Measurements from ENCODE around the gene ACRBP.

ACRBP gene

DNA sequence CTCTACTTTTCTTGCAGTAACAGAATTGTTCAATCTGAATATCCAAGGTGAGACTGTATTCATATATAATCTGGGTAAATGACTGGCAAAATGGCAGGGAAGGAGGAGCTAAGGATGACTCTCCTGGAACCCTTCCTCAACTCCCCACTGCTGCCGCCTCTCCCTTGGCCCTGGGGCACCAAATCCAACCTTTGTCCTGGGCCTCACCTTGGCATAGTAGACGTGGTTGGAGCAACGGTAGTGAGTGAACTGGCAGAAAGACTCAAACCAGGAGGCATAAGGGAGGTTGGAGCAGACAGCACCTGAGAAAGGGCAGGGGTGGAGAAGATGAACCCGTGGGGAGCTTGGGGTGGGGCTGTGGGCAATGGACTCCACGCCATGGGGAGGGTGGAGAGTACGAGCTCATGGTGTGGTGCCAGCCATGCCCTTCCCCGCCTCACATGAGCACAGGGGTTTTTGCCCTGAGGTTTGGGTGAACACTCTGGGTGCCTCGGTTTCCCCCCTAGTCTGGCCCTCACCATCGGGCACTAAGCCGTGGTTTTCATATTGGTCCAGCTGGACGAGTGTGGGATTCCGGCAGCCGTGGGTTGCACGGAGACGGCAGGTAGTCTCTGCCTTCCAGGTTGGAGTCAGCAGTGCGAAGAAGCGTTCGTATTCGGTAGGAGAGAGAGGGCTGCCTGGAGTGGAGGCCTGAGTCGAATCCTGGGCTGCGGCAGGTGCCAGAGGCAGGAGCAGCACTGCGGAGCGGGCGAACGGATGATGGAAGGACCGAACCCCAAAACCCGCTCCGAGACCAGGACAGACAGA, 753 bp downstream of the ACRBP start:
- no peak for DNase-seq

DNA sequence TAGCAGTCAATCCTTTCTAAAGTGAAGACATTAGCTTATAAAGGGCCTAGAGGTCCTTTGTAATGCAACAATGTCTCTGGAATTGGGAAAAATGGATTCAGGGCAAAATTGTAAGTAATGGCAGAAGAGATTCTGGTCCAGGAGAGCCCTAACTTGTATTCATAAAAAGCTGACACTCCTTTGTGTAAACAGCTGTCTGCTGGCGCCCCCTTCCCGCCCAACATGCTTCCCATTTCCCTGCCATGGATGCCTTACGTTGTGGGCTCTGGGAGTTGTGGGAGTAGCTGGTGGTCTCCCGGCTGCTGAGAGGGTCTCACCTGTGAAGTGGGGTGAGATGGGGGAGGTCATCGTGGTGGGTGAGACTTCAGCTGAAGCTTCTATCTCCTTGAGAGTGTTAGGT, 2.3 kb downstream of the ACRBP start:
- no peak for DNase-seq

DNA sequence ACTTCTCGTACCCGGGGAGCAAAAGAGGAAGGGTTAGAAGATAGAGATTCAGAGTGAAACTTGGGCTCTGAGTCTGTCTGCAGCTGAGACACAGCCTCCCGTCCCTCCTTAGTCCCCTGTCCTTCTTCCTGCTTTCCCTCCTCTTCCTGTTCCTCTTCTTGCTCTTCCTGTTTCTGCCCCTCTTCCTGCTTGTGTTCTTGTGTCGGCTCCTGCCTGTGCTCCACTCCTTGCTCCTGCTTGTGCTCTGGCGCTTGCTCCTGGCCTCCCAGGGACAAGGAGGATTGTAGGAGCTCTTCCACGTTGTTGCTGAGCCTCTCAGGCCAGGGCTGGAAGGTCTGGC, 3.0 kb downstream of the ACRBP start:
- DNase-seq = no peak

DNA sequence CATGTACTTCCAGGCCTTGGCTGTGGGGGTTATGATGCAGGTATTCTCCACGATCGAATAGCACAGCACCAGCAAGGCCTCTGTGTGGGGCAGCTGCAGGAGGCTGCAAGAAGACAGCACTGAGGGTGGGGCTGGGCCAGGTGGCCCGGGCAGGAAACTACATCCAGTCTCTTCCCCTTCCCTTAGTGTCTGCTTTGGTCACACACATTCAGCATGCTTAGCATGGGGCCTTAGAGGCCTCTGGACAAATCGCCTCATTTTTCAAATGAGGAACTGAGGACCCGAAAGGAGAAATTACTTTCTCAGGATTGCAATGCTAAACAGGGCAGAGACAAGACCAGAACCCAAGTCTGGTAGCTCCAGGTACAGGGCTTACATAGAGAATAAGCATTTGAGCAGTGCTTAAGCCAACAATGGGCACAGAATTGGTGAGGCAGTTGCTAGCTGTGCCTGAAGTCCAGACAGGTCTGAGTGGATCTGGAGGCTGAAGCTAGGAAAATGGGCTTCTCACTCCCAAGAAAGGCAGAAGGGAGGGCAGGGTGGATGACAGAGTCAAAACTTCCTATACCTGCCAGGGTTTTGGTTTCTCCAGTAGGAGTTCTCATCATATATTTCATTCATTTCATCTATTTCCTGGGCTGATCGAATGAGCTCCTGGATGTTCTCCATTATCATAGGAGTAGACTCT, 3.5 kb downstream of the ACRBP start:
- DNase-seq = no peak

DNA sequence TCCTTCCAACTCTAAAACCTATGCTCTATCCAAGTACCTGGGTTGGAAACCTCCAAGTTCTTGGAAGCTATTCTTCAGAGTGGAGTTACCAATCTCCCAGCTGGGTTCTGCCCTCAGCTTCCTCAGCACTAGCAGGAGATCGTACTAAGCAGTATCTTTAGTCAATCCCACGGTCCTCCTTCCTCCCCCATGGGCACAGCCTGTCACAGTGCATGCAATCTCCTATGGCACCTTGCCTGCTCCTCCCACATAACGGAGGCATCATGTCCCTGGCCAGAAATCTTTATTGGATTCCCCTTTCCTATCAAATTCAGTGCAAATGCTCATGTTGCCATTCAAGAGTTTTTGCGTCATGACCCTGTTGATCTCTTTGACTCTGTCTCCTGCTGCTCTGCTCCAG, 6.1 kb downstream of the ACRBP start:
- DNase-seq = no peak

DNA sequence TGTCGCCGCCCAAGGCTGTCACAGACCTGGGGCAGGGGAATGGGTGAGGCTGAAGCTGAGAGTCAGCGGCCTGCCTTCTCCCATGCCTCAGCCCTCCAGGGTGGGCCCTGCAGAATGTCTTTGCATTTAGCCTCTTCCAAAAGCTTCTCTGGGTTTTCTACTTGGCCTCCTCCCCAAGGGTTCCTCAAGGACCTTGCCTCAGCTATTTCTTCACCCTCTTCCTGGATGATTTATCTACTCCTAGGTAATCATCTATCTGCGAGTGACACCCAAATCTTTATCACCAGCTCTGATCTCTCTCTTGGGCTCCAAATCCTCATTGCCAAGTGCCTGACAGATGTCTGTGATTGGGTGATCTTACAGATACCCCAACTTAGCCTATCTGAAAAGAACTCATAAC, 6.7 kb downstream of the ACRBP start:
- DNase-seq = no peak

DNA sequence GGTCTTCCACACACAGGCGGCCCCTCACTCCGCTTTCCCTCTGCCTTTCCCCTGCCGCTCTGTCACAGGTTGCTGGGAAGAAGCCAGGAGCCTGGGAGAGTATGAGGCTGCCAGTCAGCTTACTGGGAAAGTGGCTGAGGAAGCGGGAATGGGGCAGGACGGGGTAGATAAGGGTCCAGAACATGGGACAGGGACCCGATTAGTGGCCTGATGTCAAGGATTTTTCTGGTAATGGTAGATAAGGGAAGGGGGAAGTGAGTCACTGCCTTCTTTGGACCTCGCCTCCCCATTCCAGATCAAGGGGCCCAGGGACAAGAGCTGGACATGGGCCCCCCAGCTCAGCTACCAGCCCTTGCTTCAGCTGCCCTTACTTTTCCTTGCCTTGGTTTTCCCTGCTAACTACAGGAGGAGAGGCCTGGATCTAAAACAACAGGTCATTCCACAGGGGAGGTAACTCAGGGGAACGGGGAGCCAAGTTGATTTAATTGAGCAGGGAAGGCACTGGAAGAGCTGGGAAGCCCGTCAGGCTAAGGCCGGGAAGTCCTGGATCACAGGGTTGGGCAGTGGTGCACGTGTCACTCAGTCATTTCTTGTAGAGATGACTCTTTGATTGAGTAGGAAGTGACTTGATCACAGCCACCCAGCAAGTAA, 8.0 kb downstream of the ACRBP start:
- DNase-seq = no peak

DNA sequence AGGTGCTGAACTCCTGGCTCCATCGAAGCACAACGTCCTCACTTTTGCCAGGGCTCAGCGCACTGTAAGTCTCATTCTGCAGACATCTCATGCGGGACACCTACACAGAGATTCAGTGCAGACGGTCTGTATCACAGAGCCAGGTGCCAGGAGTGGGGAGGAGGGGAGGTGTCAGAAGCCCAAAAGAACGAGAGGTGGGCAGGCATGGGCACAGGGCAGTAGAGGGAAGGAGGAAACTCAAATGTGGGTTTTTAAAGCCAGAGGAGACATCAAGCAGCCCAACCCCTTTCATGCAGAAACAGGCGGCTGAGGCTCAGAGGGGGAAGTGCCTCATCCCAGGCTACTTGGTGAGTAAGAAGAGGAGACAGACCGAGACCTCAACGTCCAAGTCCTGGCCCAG, 8.9 kb downstream of the ACRBP start:
- DNase-seq = no peak

DNA sequence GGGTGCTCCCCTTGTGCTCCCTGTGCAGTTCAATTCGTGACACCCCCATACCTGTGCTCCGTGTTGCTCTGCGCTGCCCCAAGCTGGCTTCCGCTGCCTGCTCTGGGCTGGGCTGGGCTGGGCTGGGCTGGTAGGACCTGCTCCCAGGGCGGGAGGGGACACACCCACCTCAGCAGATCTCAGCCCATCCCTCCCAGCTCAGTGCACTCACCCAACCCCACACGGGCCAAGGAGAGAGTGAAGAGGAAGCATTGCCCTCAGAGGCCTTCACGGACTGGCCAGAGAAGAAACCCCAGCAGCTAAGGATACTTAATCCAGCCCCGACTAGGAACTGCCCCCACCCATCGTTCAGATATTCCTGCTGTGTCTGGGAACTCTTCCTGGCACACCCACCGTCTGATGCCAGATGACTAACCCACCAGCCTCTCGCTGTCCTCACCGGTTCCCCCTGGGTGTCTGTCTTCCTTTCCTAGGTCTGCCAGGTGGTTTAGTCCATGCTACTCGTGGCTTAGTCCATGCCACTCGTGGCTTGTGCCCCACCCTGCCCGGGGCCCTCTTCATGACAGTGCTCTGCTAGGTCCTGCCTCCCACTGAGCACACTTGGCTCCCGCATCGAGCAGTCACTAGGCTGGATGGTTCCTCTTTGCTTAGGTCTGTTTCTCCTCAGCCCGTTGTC, 11.2 kb downstream of the ACRBP start, which contains the start of gene LPAR5:
Gene LPAR5 (minus strand): TSS at position 104 of the 676 bp plus-strand sequence. CDS start 14,711 bp downstream, outside the sequence.
- no peak for DNase-seq

DNA sequence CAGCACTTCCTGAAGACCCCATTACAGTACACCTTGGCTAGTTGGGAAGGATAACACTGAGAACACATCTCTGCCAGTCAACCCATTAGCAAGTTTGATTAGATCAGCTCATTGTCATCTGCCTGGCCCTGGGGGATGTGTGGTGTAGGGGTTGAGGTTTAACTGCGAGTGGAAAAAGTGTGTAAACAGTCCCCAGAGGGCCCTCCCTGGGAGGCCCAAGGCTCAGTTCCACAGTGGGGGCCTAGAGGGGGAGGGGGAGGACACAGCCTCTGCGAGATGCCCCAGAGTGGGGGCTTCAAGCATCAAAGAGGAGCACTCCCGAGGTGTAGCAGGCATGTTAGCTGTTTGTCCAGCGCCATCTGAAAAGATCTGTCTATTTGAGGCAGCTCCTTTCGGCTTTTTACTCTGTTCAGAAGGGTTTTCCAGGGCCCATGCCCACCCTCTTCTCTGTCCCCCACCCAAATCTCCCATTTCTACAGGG, 11.8 kb downstream of the ACRBP start:
- DNase-seq = peak; percentile 47

DNA sequence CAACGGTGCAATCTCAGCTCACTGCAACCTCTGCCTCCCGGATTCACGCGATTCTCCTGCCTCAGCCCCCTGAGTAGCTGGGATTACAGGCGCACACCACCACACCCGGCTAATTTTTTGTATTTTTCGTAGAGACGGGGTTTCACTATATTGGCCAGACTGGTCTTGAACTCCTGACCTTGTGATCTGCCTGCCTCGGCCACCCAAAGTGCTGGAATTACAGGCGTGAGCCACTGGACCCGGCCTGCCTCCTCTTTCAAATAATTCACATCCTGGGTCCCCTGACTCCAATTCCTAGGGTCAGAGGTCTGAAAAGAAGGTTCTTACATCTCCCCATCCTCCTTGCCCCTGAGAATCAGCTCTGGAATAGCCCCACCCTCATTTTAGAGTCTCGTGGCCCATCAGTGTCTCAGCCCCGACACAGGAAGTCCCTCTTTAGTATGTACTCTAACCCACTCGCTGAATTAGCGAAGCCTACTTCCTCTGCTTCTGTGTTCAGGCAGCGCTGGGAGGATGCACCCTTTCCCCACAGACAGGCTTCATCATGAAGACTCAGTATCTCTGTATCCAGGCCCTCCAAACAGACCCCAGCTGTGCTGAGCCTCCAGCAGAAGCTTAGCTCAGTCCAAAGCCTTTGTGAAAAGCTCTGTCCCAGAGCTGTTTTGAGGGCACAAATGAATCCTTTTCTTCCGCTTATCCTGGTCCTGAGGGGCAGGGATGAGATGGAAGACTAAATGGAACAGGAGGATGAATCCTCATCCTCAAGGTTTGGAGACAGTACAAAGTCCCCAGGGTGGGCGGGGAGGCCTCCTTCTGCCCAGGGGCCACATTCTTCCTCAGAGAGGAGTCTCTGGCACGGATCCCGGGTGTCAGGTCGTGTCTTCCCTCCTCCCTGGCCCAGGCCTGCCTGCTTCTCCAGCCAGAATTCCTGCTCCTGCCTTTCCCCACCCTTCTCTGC, 14.9 kb downstream of the ACRBP start:
- DNase-seq = peak; percentile 38

DNA sequence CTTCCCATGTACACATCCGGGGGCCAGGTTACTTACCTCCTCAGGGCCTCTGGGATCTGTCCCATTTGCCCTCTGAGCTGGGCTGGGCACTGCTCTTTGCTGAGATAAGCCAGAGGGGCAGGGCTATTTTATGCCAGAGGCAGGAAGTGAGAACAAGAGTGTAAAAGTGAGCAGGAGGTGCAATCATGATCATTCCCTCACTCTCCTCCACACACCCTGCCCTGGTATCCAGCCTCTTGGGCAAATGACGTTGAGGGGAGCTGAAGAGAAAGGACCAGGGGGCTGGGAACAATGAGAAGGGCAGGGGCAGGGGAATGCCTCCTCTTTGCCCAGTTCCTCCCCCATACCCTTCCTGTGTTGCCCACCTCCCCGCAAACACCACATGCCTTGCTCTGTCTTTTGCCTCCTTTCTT, 15.7 kb downstream of the ACRBP start:
- DNase-seq = no peak

DNA sequence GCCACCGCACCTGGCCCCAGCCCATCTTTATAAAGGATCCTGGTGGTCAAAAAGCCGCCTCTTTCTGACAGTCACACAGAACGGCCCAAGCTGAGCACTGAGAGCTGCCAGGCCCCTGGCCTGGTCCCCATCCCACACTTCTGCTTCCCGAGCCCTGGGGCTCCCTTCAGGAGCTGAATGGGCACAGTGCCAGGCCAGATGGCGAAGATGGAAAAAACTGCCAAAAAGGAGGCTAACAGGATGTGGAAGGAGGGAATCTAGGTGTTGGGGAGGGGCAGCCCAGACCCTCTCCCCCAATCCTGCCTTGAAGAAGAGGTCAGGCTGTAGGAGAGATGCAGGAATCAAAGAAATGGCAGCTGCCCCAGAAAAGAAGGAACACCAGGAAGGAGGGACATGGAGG, 16.5 kb downstream of the ACRBP start:
- no peak for DNase-seq

DNA sequence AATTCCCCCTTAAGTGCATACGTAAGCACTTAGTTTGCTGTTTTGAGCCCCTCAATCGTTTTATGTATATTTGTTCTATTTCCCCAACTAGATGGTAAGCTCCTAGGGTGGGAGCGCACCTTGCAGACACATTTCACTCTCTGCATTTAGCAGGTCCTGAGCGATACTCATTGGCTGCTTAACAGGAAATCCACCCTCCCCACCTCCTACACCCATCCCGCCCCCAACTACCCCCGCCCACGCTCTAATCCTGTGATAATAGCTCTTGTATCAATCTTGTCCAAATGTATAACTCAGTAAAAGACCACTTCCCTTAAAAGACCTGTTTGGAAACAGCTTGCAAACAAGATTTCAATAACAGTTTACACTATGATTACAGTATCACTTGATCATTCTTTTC, 19.6 kb downstream of the ACRBP start:
- peak; percentile 49 for DNase-seq

DNA sequence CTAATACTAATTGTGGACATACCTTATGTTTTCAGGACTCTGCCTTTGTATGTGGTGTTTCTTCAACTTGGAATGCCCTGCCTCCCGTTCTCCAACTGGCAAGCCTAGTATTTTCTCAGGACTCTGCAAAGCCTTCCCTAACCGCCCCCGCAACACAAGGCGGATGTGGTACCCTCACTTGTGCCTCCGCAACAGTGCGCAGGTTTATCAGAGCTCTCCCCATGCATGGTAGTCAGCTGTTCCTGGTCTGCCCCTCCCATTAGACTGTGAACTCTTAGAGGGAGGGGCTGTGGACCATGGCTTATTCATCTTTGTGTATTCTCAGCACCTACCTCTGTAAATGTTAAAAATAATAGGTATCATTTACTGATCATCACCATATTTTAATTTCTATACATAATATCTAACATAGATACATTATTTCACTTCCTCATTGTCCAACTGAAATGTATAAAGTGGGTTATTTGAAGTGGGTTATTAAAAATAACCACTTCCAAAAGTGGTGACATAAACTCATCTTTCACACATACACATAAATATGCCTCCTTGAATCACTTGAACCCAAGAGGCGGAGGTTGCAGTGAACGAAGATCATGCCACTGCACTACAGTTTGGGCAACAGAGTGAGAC, 20.5 kb downstream of the ACRBP start:
- no peak for DNase-seq

DNA sequence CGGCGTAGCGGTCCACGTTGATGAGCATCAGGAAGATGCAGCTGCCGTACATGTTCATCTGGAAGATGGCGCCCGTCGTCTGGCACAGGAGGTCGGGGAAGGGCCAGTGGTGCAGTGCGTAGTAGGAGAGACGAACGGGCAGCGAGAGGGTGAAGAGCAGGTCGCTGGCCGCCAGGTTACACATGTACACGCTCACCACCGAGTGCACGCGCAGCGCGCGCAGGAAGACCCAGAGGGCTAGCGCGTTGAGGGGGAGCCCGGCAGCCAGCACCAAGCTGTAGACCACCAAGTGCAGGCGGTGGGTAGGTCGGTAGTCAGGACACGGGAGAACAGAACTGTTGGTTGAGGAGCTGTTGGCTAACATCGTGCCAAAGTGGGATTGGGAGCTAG, 26.4 kb downstream of the ACRBP start:
- DNase-seq = no peak

DNA sequence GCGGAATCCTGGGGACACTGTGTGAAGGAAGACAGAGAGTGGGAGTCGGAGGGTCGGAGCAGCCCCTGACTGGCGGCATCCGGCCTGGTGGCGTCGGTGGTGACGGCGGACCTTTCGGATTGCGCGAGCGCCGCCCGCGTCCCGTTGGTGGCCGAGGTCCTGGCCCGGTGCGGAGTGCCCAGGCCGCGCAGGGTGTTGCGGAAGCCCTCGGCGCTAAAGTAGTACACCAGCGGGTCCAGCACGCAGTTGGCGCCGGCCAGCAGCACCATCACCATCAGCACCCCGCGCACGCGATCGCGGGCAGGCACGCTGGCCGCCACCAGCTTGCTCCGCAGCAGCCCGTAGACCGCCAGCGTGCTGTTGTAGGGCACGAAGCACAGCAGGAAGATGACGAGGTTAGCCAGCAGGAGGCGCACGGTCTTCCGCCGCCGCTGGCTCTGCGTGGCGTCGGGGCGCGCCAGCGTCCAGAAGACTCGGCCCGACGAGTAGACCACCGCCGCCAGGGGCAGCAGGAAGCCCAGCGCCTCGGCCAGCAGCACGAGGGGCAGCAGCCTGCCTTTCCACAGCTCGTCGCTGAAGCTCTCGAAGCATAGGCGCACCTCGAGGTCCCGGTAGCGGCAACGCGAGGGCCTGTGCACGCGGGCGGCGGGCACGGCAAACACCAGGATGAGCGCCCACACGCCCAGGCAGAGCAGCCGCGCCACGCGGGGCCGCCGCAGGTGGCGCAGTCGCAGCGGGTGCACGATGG, 26.9 kb downstream of the ACRBP start:
- no peak for DNase-seq

DNA sequence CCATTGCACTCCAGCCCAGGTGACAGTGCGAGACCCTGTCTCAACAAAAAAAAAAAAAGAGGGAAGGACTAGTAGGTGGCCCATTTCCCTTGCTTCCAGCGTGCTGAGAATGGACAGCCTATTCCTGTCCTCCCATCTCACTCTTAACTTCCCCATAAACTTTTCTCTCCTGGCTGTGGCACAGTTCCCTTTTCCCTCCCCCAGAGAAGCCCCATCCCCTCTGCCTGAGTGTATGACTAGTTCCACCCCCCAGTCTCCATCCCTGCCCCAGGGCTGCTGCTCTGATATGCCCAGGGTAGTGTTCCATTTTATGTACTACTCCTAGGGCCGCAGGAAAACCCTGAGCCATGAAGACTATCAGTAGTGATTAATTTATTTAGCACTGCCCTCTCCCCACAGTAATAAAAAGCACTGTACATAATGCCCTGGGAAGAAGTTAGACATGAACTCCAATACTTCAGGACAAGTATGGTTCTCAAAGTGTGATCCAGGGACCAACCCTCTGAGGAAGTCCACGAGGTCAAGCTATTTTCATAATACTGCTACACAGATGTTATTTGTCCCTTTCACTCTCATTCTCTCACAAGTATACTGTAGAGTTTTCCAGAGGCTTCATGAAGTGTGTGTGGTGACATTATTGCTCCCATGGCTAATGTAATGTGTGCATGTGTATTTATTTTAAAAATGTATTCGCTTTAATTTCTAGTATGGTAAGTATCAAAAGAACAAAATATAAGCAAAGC, 28.6 kb downstream of the ACRBP start:
- DNase-seq = no peak

DNA sequence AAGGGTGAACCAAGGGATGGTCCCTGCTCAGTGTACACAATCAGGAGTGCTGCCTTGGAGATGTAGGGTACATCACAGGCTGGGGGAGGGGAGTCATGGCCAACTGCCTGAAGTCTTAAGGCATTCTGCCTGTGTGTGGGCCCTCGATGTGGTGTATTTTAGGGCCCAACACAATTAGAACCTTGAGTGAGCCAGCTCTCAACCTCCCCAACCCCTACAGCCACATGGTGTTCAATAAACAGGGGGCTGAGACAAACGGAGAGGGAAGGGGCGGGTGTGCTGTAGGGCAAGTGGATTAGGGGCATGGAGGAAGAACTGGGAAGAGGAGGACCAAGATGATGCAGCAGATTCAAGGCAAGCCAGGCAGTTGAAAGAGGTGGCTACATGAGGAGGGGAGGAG, 31.4 kb downstream of the ACRBP start:
- no peak for DNase-seq

DNA sequence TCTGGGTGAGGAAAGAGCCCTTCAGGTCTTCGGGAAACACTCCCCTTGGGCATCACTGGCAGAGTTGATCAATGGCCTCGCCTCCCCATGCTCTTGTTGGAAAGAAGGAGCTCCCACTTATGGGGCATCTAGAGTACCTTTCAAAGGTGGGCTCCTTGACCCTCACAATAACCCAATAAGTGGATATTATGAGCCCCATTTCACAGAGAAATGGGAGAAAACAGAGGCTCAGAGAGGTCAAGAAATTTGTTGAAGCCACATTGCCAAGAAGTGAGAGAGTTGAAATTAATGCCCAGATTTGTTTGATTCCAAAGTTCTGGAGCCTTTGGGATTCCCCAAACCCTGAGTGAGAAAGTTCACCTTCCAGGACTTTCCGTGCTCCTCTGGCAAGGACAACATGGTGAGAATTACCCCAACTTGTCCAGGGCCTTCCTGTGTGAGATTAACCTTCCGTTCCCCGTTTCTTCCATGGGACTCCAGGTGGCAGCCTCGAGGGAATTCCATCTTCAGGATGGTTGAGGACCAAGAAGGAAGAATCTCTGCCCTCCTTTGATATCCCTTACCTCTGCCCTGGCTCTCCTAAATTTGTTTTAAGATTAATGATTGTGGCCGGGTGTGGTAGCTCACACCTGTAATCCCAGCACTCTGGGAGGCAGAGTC, 32.6 kb downstream of the ACRBP start:
- no peak for DNase-seq
